NCI-H1417 treated with DMSO at 0.1 percent for 48 hours (cell line): ENCODE data around the gene ENHO.

Experiments
- DNase-seq: peaks from one replicate; lab custom pipeline; 2025; lab: John Stamatoyannopoulos, UW

Gene ENHO

DNA sequence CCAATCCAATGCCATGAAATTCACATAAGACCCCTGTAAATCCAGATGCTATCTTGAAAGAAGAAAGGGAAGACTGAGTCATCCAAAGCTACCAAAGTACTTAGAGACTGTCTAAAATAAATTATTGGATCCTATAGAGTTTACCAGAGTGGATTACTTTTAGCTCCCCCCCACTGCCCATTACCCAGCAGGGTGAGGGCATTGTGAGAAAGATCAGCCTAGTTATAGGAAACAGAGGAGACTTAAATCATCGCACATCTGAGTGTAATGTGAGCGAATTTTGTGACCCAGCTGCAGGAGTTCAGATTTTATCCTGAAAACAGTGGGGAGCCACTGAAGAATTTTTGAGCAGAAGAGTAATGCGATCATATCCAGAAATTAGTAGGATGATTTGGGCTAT lies 1.6 kb upstream of the ENHO start:
- DNase-seq, result no peak

- no peak for DNase-seq
These were observed 501 bp downstream of the ENHO start for GRCh38 chr9:34522091-34522887.

DNA sequence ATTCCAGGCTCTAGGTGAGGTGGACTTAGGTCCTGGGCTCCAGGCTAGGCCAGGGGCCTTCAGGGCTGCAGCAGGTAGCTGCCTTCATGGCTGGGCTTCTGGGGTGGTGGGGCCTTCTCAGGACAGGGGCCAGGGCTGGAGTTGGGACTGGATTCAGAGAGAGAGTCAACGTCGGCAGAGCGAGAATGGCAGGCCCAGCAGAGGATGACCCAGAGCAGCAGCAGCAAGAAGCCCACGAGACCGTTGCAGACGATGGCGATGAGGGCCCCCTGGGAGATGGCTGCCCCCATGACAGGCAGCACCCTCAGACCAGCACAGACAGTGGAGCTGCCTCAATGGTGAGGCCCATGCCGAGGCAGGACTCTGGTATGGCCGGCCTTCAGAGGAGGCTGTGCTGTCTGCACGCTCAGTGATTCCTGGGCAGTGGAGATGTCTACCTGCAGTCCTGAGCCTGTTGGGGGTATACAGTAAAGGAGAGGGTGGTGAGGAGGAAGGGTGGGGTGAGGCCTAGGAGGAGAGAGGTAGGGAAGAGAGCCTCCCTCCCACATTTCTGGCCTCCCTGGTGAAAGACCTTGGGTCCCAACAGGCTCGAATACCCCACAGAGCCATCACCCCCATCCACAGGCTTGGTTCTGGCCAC lies 1.3 kb downstream of the ENHO start:
- DNase-seq, result no peak

DNA sequence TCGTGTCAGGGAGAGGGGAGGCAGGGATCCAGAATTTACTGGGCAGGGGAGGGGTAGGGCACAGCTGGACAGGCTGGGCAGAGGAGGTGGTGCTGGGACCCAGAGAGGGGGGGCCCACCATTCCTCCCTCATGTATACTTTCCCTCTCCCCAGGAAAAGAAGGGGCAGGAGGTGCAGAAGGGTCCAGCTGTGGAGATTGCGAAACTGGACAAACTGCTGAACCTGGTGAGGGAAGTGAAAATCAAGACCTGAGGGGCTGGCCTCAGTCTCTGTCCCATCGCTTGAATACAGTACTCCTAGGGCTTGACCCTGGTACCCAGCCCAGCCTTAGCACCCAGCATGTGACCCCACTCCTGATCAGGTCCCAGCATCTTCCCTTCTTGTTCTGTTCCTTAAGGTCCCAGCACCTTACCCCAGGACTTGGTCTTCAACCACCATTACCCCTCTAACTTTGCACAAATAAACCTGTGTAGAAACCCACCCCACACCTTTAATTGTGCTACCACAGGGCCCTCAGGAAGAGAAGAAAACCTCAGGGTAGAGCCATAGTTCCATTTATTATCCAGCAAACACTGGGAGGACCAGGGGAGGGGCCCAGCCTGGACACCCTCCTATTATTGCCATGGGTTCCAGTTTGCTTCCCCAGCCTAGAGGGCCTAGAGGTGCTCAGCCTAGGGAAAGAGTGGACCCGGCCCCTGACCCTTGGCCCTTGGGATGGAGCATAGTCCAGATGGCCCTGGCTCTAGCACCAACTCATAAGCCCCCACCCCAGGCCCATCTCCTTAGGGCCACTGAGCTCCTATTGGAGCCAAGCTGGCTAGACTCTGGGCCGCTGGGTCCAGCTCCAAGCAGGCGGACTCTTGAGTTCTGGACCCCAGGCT lies 2.0 kb downstream of the ENHO start:
- no peak for DNase-seq

DNA sequence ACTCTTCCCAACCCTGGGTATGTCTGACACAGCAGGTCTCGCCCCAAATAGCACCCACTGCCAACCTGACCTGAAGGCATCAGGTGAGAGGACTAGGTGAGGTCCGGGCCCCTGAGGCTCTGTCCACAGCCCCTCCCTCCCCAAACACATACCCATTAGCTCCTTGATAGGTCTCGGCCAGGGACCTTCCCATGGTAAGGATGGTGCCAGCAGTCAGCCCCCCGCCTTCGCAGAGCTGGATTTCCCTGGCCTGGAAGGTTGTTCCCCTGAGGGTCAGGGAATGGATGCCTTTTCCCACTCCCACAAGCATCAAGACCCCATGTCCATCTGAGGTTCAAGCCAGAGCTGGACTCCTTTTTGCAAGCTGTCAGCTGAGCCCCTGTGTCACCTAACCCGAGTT lies 2.7 kb downstream of the ENHO start:
- no peak for DNase-seq

DNA sequence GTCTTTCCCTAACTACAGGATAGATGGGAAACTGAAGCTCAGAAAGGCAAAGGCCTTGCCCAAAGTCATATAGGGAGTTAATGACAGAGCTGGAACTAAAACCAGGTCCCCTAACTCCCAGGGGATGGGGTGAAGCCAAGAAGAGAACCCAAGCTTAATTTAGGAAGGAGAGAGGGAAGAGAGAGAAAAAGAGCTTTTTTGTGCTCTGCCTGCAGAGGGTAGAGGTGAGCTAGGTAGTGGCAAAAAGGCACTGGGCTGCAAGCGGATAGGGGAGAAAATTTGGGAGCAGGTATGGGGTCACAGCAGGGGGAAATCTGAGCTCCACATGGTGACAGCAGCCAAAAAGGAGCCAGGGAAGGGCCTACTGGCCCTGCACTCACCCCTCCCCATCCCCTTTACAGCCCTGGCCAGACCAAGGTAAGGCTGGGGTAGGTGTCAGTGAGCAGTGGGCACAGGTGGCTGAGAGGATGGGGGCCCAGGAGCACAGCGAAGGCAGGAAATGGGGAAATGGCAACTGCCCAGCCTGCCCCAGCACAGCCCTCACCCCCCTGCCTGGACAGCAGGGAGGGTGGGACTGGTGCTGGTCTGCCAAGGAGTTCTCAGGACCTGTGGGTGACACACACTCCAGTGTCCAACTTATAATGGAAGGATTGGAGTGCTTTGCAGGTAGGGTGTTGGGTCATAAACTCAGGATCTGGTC lies 3.3 kb downstream of the ENHO start:
- no peak for DNase-seq

- no peak for DNase-seq
These were observed 3.9 kb downstream of the ENHO start for GRCh38 chr9:34518896-34519295.

GRCh38 chr9:34518110-34518616 lies 4.6 kb downstream of the ENHO start:
- DNase-seq, result no peak

- DNase-seq, result no peak
These were observed 5.6 kb downstream of the ENHO start for GRCh38 chr9:34517185-34517584.

DNA sequence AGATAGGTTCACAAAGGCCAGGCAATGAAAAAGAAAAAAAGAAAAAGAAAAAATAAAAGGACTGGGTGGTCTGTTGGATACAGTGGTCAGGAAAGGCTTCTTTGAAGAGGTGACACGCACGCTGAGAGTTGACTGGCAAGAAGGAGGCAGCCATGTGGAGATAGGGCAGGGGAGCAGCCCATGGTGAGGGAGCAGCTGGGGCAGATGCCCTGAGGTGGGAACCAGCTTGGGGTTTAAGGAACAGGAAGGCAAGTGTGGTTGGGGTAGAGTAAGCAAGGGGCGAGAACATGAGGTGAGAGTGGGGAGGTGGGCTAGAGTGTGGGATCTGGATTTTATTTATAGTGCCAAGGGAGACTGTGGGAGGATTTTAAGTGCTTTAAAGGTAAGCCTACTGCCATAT lies 6.8 kb downstream of the ENHO start:
- no peak for DNase-seq

DNA sequence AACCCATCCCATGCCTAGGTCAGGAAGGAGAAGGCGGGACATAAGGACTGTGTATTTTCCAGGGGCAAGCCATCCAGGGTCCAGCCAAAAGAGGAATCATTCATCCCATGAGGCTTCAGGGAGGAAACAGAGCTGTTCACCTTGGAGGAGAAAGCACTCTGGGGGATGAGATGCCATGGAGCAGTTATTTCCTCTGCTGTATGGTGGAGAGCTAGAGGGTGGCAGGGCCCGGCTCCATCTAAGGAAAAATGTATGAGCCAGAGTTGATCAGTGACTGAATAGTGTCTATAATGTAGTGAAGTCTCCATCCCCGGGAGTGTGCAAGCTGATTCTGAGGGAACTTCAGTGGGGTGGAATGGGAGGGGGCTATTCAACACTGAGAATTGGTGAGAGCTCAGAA lies 8.0 kb downstream of the ENHO start:
- no peak for DNase-seq

- no peak for DNase-seq
These were observed 8.4 kb downstream of the ENHO start for GRCh38 chr9:34514401-34514800.

DNA sequence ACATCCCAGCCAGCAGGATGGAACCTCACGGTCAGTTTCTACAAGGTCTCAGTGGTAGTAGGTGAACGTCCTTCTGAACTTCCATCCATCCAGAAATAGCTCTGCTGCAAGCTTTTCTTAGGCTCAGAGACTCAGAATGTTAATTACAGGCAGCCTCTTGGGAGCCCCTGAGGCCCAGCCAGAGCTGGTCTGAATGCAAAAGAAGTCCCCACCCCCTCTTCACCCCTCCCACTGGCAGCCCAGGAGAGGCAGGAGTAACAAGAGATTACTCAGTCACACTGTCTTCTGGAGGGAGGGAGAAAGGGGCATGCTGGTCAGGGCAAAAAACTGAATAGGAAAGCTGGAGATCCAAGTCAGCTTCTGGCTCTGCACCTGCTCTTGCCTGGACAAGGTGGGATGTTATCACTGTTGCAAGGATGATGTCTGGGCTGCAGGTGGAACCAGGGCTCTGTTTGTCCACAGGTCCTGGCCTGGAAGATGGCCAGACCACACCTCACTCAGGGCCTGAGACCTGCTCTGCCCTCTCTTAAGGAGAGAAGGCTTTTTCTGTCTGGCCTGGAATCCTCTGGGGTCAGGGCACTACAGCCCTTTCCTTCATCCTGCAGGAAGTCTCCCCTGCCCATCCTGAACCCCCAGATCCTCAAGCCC lies 9.1 kb downstream of the ENHO start:
- DNase-seq, result no peak

- no peak for DNase-seq
These were observed 10.4 kb downstream of the ENHO start for GRCh38 chr9:34512131-34513078.

- no peak for DNase-seq
These were observed 12.0 kb downstream of the ENHO start for GRCh38 chr9:34510497-34511468.

DNA sequence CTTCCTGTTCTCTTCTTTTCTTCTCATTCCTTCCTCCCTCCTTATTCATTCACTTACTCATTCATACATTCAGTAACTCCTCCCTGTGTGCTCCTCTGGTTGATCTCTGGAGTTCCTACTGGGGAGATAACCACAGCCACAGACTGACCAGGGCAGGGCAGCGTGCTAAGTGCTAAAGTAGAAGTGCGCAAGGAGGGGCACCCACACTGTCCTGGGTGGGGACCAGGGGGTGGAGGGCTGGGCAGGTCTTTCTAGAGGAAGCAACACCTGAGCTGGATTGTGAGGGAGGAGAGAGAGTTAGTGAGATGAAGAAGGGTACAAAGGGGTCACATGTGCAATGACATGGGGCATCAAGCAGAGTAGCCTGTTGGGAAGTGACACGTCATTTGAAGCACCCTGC lies 13.8 kb downstream of the ENHO start:
- no peak for DNase-seq

DNA sequence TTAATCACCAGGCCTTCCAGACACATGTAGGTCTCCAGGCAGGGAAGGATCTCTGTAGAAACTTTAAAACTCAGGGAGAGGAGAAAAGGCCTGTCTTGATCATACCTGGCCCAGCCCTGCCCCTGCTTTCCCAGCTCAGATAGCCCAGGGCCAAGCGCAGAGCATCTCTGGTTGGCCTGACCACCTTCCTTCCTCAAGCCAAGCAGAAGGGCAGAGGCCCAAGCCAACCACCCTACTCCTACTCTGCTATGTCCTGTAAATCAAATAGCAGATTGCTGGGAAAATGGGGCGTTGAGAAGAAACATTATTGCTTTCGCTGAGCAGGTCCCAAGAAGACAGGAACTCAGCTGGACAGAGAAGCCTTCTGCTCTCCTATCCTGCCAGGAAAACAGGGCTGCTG lies 14.3 kb downstream of the ENHO start:
- DNase-seq, result no peak

GRCh38 chr9:34507966-34508365 lies 14.8 kb downstream of the ENHO start:
- no peak for DNase-seq

GRCh38 chr9:34507556-34507955 lies 15.2 kb downstream of the ENHO start:
- DNase-seq, result no peak
